Measurements from ENCODE around the gene GPR12.
"Not testable (repeated sequence)": the region's sequence is repeated elsewhere in the genome, so short reads cannot be mapped to it uniquely, and the experiment has no call there.

The GPR12 gene

GRCh38 chr13:26742691-26743358 is 17.8 kb downstream of the GPR12 start:
- DNase-seq, result no peak
- Histone ChIP-seq H3K9me3 (no peaks in the 10 kb centered on the region), H3K36me3 (no peaks in the 10 kb centered on the region), H3K4me3 (ENCODE audit: low read depth, low read length) (no peak overlapping the region), H3K4me1 (no peaks in the 10 kb centered on the region), H3K27me3 (peaks cover 19% of the 10 kb centered on the region)
- no peak for TF ChIP-seq CTCF (IDR thresholded peaks at IDR 0.05; ENCODE audit: low read depth, low read length)

GRCh38 chr13:26735677-26736076 is 24.9 kb downstream of the GPR12 start:
- Histone ChIP-seq H3K27me3 (no peaks in the 10 kb centered on the region), H3K4me1 (no peaks in the 10 kb centered on the region), H3K4me3 (ENCODE audit: low read depth, low read length) (no peak overlapping the region), H3K9me3 (no peaks in the 10 kb centered on the region), H3K36me3 (no peaks in the 10 kb centered on the region)
- no peak for TF ChIP-seq CTCF (IDR thresholded peaks at IDR 0.05; ENCODE audit: low read depth, low read length)
- no peak for DNase-seq

- H3K9me3 ChIP-seq, result no peaks in the 10 kb centered on the region
- H3K27me3 ChIP-seq, result no peaks in the 10 kb centered on the region
- no peak for TF ChIP-seq CTCF (IDR thresholded peaks at IDR 0.05; ENCODE audit: low read depth, low read length)
- H3K36me3 ChIP-seq, result no peaks in the 10 kb centered on the region
- H3K4me1 ChIP-seq, result no peaks in the 10 kb centered on the region
- no peak overlapping the region for H3K4me3 ChIP-seq (ENCODE audit: low read depth, low read length)
- no peak for DNase-seq
Measured at GRCh38 chr13:26727633-26728032, 33.0 kb downstream of the GPR12 start.

- H3K4me1 ChIP-seq, result no peaks in the 10 kb centered on the region
- TF ChIP-seq CTCF (IDR thresholded peaks at IDR 0.05; ENCODE audit: low read depth, low read length), result no peak
- no peak overlapping the region for H3K4me3 ChIP-seq (ENCODE audit: low read depth, low read length)
- no peaks in the 10 kb centered on the region for H3K27me3 ChIP-seq
- DNase-seq, result no peak
- H3K36me3 ChIP-seq, result no peaks in the 10 kb centered on the region
- no peaks in the 10 kb centered on the region for H3K9me3 ChIP-seq
Measured at GRCh38 chr13:26727122-26727521, 33.5 kb downstream of the GPR12 start.

- DNase-seq, result no peak
- Histone ChIP-seq H3K9me3 (no peaks in the 10 kb centered on the region), H3K36me3 (no peaks in the 10 kb centered on the region), H3K4me1 (no peaks in the 10 kb centered on the region), H3K4me3 (ENCODE audit: low read depth, low read length) (no peak overlapping the region), H3K27me3 (no peaks in the 10 kb centered on the region; the same call in 1 of the 2 replicates)
- TF ChIP-seq CTCF (IDR thresholded peaks at IDR 0.05; ENCODE audit: low read depth, low read length), result no peak
Measured at GRCh38 chr13:26726684-26727083, 33.9 kb downstream of the GPR12 start.

GRCh38 chr13:26723620-26724019 is 37.0 kb downstream of the GPR12 start:
- not testable (repeated sequence) for H3K9me3 ChIP-seq; DNase-seq; H3K4me3 ChIP-seq (ENCODE audit: low read depth, low read length); H3K36me3 ChIP-seq; H3K4me1 ChIP-seq; H3K27me3 ChIP-seq

Measured in BE2C (cell line).